Effector CD8-positive, alpha-beta T cell (primary cell): ENCODE data around the gene DNASE2B.

Source experiments
- DNase-seq: peaks from one replicate; lab custom pipeline; 2025; lab: John Stamatoyannopoulos, UW

The DNASE2B gene

DNA sequence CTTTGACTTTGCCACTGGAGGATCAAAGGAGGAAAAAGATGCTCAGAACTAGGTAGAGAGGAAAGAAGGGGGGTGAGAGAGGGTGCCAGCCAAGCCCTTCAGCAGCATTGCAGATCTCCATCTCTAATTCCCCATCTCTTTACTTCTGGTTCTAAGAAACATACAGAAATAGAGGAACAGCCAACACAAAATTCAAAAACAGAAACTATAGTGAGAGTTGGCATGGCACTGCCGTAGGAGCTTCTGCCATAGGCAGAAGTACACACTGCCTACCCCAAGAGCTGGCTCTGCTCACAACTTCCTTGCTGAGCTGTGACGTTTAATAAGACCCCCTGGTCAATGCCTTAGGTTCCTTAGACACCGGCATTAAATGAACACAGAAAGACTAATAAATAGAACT lies 54.2 kb downstream of the DNASE2B start:
- DNase-seq, result no peak

DNA sequence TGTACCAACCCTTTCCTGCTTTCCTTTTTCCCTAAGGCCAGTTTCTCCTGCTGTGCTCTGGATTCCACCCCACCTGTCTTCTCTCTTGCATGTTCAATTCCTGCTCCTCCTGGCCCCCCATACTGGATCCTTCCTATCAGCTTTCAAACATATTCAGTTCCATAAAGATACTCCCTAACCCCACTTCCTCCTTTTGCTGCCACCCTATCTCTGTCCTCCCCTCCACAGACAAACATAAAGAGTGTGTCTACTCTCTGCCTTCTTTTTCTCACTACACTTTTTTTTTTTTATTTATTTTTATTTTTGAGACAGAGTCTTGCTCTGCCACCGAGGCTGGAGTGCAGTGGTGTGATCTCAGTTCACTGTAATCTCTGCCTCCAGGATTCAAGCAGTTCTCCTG lies 63.8 kb downstream of the DNASE2B start:
- no peak for DNase-seq
